RWPE2 (cell line): ENCODE measurements around the gene SDC4.

ENCODE experiments used
- ATAC-seq: fragments of 200-7000 bp; cut with Tn5 transposase; 3 replicates; pipeline ENCODE4 v1.9.1; 2021; ENCODE audit warnings: low read depth
- DNase-seq: peaks from one replicate; pipeline ENCODE4 v3.0.0-alpha.2; 2020; ENCODE audit warnings: low spot score
- H3K27ac ChIP-seq: fragments of 450-650 bp; 2 replicates; pipeline ENCODE4 v1.5.1; 2017; ENCODE audit warnings: mild to moderate bottlenecking; ENCODE audit not compliant: poor library complexity, severe bottlenecking
- H3K27me3 ChIP-seq: fragments of 250-450 bp; sonication (Bioruptor Pico); 2 replicates; pipeline ENCODE4 v1.5.1; 2021; ENCODE audit warnings: mild to moderate bottlenecking, moderate library complexity; ENCODE audit not compliant: insufficient read depth, poor library complexity, severe bottlenecking
- H3K36me3 ChIP-seq: fragments of 250-450 bp; sonication (Bioruptor Pico); 2 replicates; pipeline ENCODE4 v1.5.1; 2020; ENCODE audit warnings: low read depth, mild to moderate bottlenecking, moderate library complexity
- H3K4me1 ChIP-seq: fragments of 250-450 bp; sonication (Bioruptor Pico); 2 replicates; pipeline ENCODE4 v1.5.1; 2021; ENCODE audit warnings: mild to moderate bottlenecking, moderate library complexity; ENCODE audit not compliant: insufficient read depth, poor library complexity, severe bottlenecking
- H3K4me3 ChIP-seq: fragments of 250-450 bp; sonication (Bioruptor Pico); 2 replicates; pipeline ENCODE4 v1.5.1; 2021; ENCODE audit warnings: mild to moderate bottlenecking, moderate library complexity; ENCODE audit not compliant: severe bottlenecking
- H3K9me3 ChIP-seq: fragments of 250-450 bp; sonication (Bioruptor Pico); 2 replicates; pipeline ENCODE4 v1.5.1; 2021; ENCODE audit warnings: mild to moderate bottlenecking, moderate library complexity; ENCODE audit not compliant: severe bottlenecking
- TF ChIP-seq, protein P1 (sequence below): fragments of 450-650 bp; IDR thresholded peaks from one replicate; pipeline ENCODE4 v1.5.1; 2017; ENCODE audit warnings: mild to moderate bottlenecking, moderate library complexity; ENCODE audit not compliant: poor library complexity, severe bottlenecking

Gene SDC4

DNA sequence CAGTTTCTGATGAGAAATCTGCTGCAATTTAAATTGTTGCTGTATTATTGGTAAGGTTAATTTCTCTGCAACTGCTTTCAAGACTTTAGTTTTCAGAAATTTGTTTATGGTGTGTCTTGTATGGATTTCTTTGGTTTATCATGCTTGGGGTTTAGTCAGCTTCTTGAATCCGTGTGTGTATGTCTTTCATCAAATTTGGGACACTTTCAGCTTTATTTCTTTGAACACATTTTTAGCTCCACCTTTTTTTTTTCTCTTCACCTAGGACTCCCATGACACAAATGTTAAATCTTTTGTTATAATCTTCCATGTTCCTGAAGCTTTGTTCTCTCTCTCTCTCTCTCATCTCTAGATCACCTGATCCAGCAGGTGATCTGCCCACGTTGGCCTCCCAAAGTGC lies 43.3 kb upstream of the SDC4 start:
- Histone ChIP-seq H3K36me3 (no peaks in the 10 kb centered on the region), H3K27ac (no peak overlapping the region), H3K9me3 (no peaks in the 10 kb centered on the region), H3K27me3 (no peaks in the 10 kb centered on the region), H3K4me1 (no peaks in the 10 kb centered on the region), H3K4me3 (no peak overlapping the region)
- DNase-seq (no peak), ATAC-seq (no peak)
- TF ChIP-seq, protein P1, sequence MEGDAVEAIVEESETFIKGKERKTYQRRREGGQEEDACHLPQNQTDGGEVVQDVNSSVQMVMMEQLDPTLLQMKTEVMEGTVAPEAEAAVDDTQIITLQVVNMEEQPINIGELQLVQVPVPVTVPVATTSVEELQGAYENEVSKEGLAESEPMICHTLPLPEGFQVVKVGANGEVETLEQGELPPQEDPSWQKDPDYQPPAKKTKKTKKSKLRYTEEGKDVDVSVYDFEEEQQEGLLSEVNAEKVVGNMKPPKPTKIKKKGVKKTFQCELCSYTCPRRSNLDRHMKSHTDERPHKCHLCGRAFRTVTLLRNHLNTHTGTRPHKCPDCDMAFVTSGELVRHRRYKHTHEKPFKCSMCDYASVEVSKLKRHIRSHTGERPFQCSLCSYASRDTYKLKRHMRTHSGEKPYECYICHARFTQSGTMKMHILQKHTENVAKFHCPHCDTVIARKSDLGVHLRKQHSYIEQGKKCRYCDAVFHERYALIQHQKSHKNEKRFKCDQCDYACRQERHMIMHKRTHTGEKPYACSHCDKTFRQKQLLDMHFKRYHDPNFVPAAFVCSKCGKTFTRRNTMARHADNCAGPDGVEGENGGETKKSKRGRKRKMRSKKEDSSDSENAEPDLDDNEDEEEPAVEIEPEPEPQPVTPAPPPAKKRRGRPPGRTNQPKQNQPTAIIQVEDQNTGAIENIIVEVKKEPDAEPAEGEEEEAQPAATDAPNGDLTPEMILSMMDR = no peak

DNA sequence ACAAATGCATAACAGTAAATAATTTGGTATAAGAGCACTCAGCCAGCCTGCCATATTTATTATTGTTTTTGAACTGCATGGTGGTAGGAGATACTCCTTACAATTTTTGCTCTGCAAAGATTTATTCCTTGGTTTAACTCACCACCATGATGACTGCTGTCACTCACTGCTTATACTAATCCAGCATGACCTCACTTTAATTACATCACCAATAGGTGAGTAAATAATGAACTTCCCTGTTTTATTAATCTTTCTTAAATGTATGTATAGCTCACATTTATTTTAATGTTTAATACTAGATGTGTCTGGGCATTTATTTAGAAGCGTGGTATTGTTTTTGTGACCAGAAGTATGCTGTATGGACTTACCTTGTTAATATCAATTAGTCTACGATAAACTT lies 42.7 kb upstream of the SDC4 start:
- H3K36me3 ChIP-seq = no peaks in the 10 kb centered on the region
- no peaks in the 10 kb centered on the region for H3K27me3 ChIP-seq
- no peak overlapping the region for H3K27ac ChIP-seq
- no peaks in the 10 kb centered on the region for H3K4me1 ChIP-seq
- DNase-seq = no peak
- no peak for ATAC-seq
- H3K9me3 ChIP-seq = no peaks in the 10 kb centered on the region
- TF ChIP-seq, protein P1 = no peak
- H3K4me3 ChIP-seq = no peak overlapping the region

DNA sequence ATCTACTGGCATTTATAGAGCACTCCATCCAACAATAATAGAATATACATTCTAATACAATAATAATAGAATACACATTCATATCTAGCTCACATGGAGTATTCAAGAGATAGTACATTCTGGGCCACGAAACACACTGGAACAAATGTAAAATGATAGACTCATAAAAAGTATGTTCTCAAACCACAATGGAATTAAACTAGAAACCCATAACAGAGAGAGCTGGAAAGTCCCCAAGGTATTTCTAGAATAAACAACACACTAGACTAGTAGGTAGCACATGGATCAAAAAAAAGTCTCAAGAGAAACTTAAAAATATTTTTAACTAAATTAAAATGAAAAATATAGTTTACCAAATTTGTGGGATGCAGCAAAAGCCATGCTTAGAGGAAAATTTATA lies 39.0 kb upstream of the SDC4 start:
- TF ChIP-seq, protein P1 = no peak
- no peak for ATAC-seq
- Histone ChIP-seq H3K4me3 (no peak overlapping the region), H3K9me3 (no peaks in the 10 kb centered on the region), H3K4me1 (peaks cover 3% of the 10 kb centered on the region), H3K36me3 (no peaks in the 10 kb centered on the region), H3K27ac (no peak overlapping the region), H3K27me3 (no peaks in the 10 kb centered on the region)
- DNase-seq = no peak

DNA sequence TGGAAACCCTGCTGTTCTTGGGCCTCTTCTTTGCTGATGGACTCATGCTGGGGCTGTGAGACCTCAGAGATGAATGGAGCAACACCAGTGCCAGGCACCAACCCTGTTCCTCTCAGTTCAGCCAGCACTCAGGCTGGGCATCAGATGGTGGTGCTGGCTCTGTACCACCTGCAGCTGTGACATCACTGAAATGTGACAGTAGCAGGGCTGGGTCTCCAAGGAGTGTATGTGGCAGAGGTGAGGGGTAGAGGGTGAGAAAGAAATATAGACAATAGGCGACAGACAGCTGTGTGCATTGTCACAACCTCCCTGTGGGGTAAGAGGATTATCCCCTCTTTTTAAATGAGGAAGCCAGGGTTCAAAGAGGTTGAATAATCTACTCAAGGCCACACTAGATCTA lies 30.0 kb upstream of the SDC4 start, which contains the start of gene TP53TG5:
TSS of gene TP53TG5 (minus strand) at position 135 of the 400 bp plus-strand sequence. CDS start at position 46, 89 bp downstream.
- Histone ChIP-seq H3K4me1 (peaks cover 1% of the 10 kb centered on the region), H3K4me3 (no peak within 1 kb of the TSS), H3K27me3 (no peaks in the 10 kb centered on the region), H3K36me3 (no peaks in the 10 kb centered on the region), H3K27ac (no peak within 1 kb of the TSS), H3K9me3 (no peaks in the 10 kb centered on the region)
- DNase-seq (no peak), ATAC-seq (no peak)
- TF ChIP-seq, protein P1 = no peak

DNA sequence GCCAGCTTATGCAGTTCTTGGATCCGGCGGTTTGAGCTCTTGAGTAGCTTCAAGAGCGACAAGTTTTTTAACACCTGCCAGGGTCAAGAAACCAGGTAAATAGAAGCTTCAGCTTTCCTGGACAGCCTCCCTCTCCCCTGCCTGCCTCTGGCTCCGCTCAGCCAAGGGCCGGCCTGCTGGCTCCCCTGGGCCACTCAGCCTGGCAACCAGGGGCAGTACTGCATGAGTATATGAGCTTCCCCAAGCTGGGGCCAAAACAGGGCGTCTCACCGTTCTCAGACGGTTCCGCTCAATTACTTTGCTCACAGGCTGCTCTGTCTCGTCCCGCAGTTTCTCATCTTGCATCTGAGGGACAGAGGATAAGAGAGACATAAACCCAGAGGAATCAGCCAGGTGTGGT lies 29.0 kb upstream of the SDC4 start:
- ATAC-seq = no peak
- Histone ChIP-seq H3K9me3 (no peaks in the 10 kb centered on the region), H3K27ac (no peak overlapping the region), H3K27me3 (no peaks in the 10 kb centered on the region), H3K36me3 (no peaks in the 10 kb centered on the region), H3K4me3 (no peak overlapping the region), H3K4me1 (no peaks in the 10 kb centered on the region)
- no peak for DNase-seq
- TF ChIP-seq, protein P1 = no peak
